Gastroesophageal sphincter (tissue), 4 donors: ENCODE results near the gene CEP63. TPM values are rescaled to one million over a fixed set of nuclear protein-coding genes. Genes with fewer than 3 reads are reported as not detected.
A peak's percentile ranks its signal among the peaks of the same experiment; 100 is the strongest.

Experiments
- ATAC-seq: fragments of 150-250 bp; one replicate; pipeline ENCODE4 v1.9.1; 2016; ENCODE audit warnings: mild to moderate bottlenecking, moderate library complexity
- H3K27ac ChIP-seq, 4 donors: fragments of 200-600 bp; sonication (generic) in 3 of 4; 1 replicate in 3 of 4; 2 replicates in 1 of 4; pipeline ENCODE4 v1.5.1; 2016 to 2019
- H3K27me3 ChIP-seq: fragments of 200-600 bp; sonication (generic); one replicate; pipeline ENCODE4 v1.5.1; 2019
- H3K36me3 ChIP-seq, 2 donors: fragments of 200-600 bp; sonication (generic); one replicate each; pipeline ENCODE4 v1.5.1; 2019; ENCODE audit warnings: control low read depth in 1 of 2
- H3K4me1 ChIP-seq, 3 donors: fragments of 200-600 bp; sonication (generic); 1 replicate in 2 of 3; 2 replicates in 1 of 3; pipeline ENCODE4 v1.5.1; 2016 to 2019; ENCODE audit warnings: control low read depth in 2 of 3
- H3K4me3 ChIP-seq, 2 donors: fragments of 200-600 bp; sonication (generic); one replicate each; pipeline ENCODE4 v1.5.1; 2019; ENCODE audit warnings: mild to moderate bottlenecking in 1 of 2, moderate library complexity in 1 of 2
- H3K9me3 ChIP-seq, 3 donors: fragments of 200-600 bp; sonication (generic); one replicate each; pipeline ENCODE4 v1.5.1; 2017 to 2019; ENCODE audit warnings: control low read depth in 2 of 3
- CTCF ChIP-seq, 4 experiments: fragments of 200-600 bp in 2 of 4; fragments of 450-650 bp in 2 of 4; sonication (generic) in 1 of 4; IDR thresholded peaks; one replicate each; pipeline ENCODE4 v1.5.1; 2017 to 2019; ENCODE audit warnings: antibody characterized with exemption in 4 of 4, mild to moderate bottlenecking in 2 of 4, moderate library complexity in 2 of 4
- EP300 ChIP-seq: sonication (generic); formaldehyde crosslinking; IDR thresholded peaks from one replicate; pipeline ENCODE4 v1.6.1; 2017; ENCODE audit warnings: antibody characterized with exemption, mild to moderate bottlenecking
- POLR2A ChIP-seq, 2 donors: fragments of 450-650 bp; IDR thresholded peaks; one replicate each; pipeline ENCODE4 v1.6.1; 2017; ENCODE audit warnings: antibody characterized with exemption in 2 of 2, mild to moderate bottlenecking in 2 of 2, moderate library complexity in 1 of 2
- POLR2AphosphoS5 ChIP-seq: sonication (generic); formaldehyde crosslinking; IDR thresholded peaks from one replicate; pipeline ENCODE4 v1.6.1; 2017; ENCODE audit warnings: antibody characterized with exemption
- WGBS, 2 donors: methylation state at CpG; one replicate each; pipeline ENCODE4 v1.1.5; 2018; ENCODE audit warnings: low coverage in 1 of 2; 5-methylcytosine and 5-hydroxymethylcytosine counted together
- total RNA-seq, 4 donors: library from RNA; depleted of rRNA; stranded (reverse); fragments of >200 nt; gene quantifications; one replicate each; pipeline ENCODE4 v1.1.0, GENCODE V29; 2016

Gene CEP63
- total RNA-seq, 4 donors from 2014 or later, result 17.9 to 30.1 (median 25.9) TPM

GRCh38 chr3:134480546-134480945 is 5.3 kb upstream of the CEP63 start:
- no peaks in the 10 kb centered on the region for H3K27me3 ChIP-seq
- no peaks in the 10 kb centered on the region for H3K9me3 ChIP-seq
- no peak overlapping the region for H3K27ac ChIP-seq
- TF ChIP-seq EP300 (no peak), CTCF (IDR thresholded peaks at IDR 0.05) (no peak), POLR2AphosphoS5 (no peak), POLR2A (IDR thresholded peaks at IDR 0.05) (no peak)
- H3K4me1 ChIP-seq, result peaks cover 0 to 38% (median 9%) of the 10 kb centered on the region in 3 donors
- no peak overlapping the region for H3K4me3 ChIP-seq
- peaks cover 4 to 68% of the 10 kb centered on the region in 2 donors for H3K36me3 ChIP-seq
- WGBS, 2 donors, result no CpG with 5 or more reads among the region's 3 CpGs
- no peak for ATAC-seq

GRCh38 chr3:134481166-134481565 is 4.7 kb upstream of the CEP63 start:
- Histone ChIP-seq H3K4me1 (peaks cover 0 to 35% (median 9%) of the 10 kb centered on the region in 3 donors), H3K27me3 (no peaks in the 10 kb centered on the region), H3K36me3 (peaks cover 4 to 62% of the 10 kb centered on the region in 2 donors), H3K27ac (no peak overlapping the region), H3K9me3 (no peaks in the 10 kb centered on the region), H3K4me3 (no peak overlapping the region)
- TF ChIP-seq POLR2A (IDR thresholded peaks at IDR 0.05) (no peak), POLR2AphosphoS5 (no peak), EP300 (no peak), CTCF (IDR thresholded peaks at IDR 0.05) (no peak)
- no peak for ATAC-seq
- WGBS, 2 donors, result 71 to 75% methylated on average over 1 of the region's 1 CpG

GRCh38 chr3:134482622-134483021 is 3.2 kb upstream of the CEP63 start:
- no peak overlapping the region for H3K4me3 ChIP-seq
- TF ChIP-seq POLR2A (IDR thresholded peaks at IDR 0.05), result no peak
- TF ChIP-seq POLR2AphosphoS5, result no peak
- H3K9me3 ChIP-seq, result no peaks in the 10 kb centered on the region
- H3K36me3 ChIP-seq, result peaks cover 4 to 49% of the 10 kb centered on the region in 2 donors
- no peak for ATAC-seq
- H3K27me3 ChIP-seq, result no peaks in the 10 kb centered on the region
- H3K27ac ChIP-seq, result peak overlapping the region; percentile 26 to 92 (median 41)
- H3K4me1 ChIP-seq, result peaks cover 0 to 37% (median 9%) of the 10 kb centered on the region in 3 donors
- 88 to 95% methylated on average over 3 of the region's 3 CpGs for WGBS, 2 donors

DNA sequence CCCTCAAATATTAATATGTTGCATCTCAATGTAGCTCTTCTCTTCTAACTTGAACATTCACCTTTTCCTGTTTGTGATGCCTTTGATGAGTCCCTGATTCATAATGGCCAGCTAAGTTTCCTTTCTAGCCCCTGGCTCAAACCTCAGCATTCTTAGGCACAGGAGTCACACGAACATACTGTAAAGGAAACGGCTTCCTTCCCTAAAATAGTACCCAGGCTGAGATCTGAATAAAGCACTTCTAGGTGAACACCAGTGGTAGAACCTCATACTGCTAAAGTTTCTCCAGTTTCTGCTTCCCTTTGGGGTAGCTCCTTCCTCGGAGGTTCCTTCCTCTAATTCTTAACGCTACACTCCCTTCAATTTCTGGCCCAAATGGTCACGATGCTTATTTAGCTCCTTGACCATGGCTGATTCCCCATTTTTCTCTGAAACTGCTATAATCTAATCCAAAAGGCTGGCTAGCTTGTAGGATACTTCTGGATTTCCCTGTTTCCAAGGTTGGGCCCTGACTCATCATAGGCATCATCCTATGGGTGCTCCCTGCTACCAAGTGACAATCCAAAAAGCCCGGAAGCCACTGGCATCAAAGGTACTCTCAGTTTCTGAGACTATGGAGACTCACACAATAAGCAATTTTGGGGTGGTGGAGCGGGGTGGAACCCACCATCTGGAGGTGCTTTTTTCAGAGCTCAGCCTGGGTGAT is 2.5 kb upstream of the CEP63 start:
- Histone ChIP-seq H3K36me3 (peaks cover 3 to 41% of the 10 kb centered on the region in 2 donors), H3K9me3 (no peaks in the 10 kb centered on the region), H3K4me1 (peaks cover 0 to 43% (median 9%) of the 10 kb centered on the region in 3 donors), H3K27ac (peak overlapping the region in 3 of 4 donors; percentile 32 to 92 (median 50)), H3K27me3 (no peaks in the 10 kb centered on the region), H3K4me3 (no peak overlapping the region)
- ATAC-seq, result no peak
- 65 to 67% methylated on average over 7 of the region's 7 CpGs for WGBS, 2 donors
- no peak for TF ChIP-seq CTCF (IDR thresholded peaks at IDR 0.05)
- no peak for TF ChIP-seq POLR2AphosphoS5

- H3K4me3 ChIP-seq, result peak overlapping the region; percentile 81 to 88
- H3K27ac ChIP-seq, result peak overlapping the region; percentile 92 to 96 (median 94)
- WGBS, 2 donors, result 0 to 1% methylated on average over 20 to 21 of the region's 24 CpGs
- TF ChIP-seq EP300 (no peak), POLR2AphosphoS5 (peak; percentile 85), POLR2A (IDR thresholded peaks at IDR 0.05) (no peak), CTCF (IDR thresholded peaks at IDR 0.05) (no peak)
- peaks cover 0 to 51% (median 9%) of the 10 kb centered on the region in 3 donors for H3K4me1 ChIP-seq
- no peak for ATAC-seq
- H3K9me3 ChIP-seq, result no peaks in the 10 kb centered on the region
- peaks cover 0 to 27% of the 10 kb centered on the region in 2 donors for H3K36me3 ChIP-seq
- no peaks in the 10 kb centered on the region for H3K27me3 ChIP-seq
These were observed 661 bp upstream of the CEP63 start for GRCh38 chr3:134485075-134485717.
